SIG-M5 treated with dmso at 0.1 percent for 504 hours (cell line): ENCODE results near the gene POLD3.
A peak's percentile ranks its signal among the peaks of the same experiment; 100 is the strongest.

ENCODE experiments used
- DNase-seq: peaks from one replicate; lab custom pipeline; 2025; ENCODE audit not compliant: unreplicated experiment; lab: John Stamatoyannopoulos, UW

POLD3 gene

GRCh38 chr11:74686792-74687191, 94.4 kb downstream of the POLD3 start:
- DNase-seq: no peak

- peak; percentile 66 for DNase-seq
Observed at GRCh38 chr11:74687237-74688023, 95.0 kb downstream of the POLD3 start.

- no peak for DNase-seq
Observed at GRCh38 chr11:74689666-74690065, 97.3 kb downstream of the POLD3 start.

GRCh38 chr11:74691755-74692154, 99.4 kb downstream of the POLD3 start:
- no peak for DNase-seq
